Activated T-cell treated with anti-CD3 and anti-CD28 coated beads, Interleukin-2, amount 50 U/mL, for 72 hours (primary cell): ENCODE measurements around the gene CHCHD10. TPM values are rescaled to one million over a fixed set of nuclear protein-coding genes. Genes with fewer than 3 reads are reported as not detected.
A peak's percentile ranks its signal among the peaks of the same experiment; 100 is the strongest.

Source experiments
- ATAC-seq, 2 donors: fragments of 150-1000 bp; cut with Tn5 transposase; replicated peaks in 1 of 2; 2 replicates each; pipeline ENCODE4 v1.10.0; 2021; ENCODE audit warnings: moderate library complexity in 2 of 2, mild to moderate bottlenecking in 1 of 2
- DNase-seq, 2 donors: peaks; one replicate each; pipeline ENCODE4 v3.0.0; 2021 to 2022; ENCODE audit warnings: mixed read lengths in 1 of 2
- H3K27ac Mint-ChIP-seq: one replicate; pipeline ENCODE4 v1.8.0; 2022; ENCODE audit warnings: mild to moderate bottlenecking, moderate library complexity, mixed read lengths
- H3K27me3 Mint-ChIP-seq: one replicate; pipeline ENCODE4 v1.8.0; 2022; ENCODE audit warnings: low read depth, mixed read lengths
- H3K36me3 Mint-ChIP-seq, 2 donors: one replicate each; pipeline ENCODE4 v1.8.0; 2022; ENCODE audit warnings: mixed read lengths in 2 of 2, mild to moderate bottlenecking in 1 of 2; ENCODE audit not compliant: insufficient read depth in 2 of 2
- H3K4me1 Mint-ChIP-seq: one replicate; pipeline ENCODE4 v1.8.0; 2022; ENCODE audit warnings: low read depth, mixed read lengths
- H3K4me3 Mint-ChIP-seq, 2 donors: one replicate each; pipeline ENCODE4 v1.8.0; 2022; ENCODE audit warnings: mild to moderate bottlenecking in 2 of 2, mixed read lengths in 2 of 2, moderate library complexity in 2 of 2
- H3K9me3 Mint-ChIP-seq, 2 donors: one replicate each; pipeline ENCODE4 v1.8.0; 2022; ENCODE audit warnings: mixed read lengths in 2 of 2
- total RNA-seq, 2 donors: library from RNA; stranded (reverse); gene quantifications; one replicate each; pipeline ENCODE4 v1.2.3, GENCODE V29; 2022

CHCHD10 gene
- total RNA-seq, 2 donors from 2014 or later = 54.4 to 62.5 TPM

DNA sequence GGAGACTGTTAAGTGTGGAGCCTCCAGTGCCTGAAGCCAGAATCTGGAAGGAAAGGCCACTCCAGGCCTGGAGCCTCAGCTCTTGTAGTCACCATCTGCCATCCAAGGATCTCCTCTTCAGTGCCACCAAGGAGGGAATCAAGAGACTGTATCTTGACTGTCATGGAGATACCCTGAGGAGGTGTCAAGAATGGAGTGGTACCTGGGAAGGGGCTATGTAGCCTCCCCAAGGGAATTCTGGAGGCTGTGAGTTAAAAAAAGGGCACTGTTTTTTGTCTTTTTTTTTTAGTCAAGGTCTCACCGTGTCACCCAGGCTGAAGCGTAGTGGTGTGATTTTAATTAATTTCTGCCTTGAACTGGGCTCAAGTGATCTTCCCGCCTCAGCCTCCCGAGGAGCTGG lies 8.2 kb downstream of the CHCHD10 start:
- ATAC-seq = no peak
- no peak overlapping the region for H3K27ac Mint-ChIP-seq

GRCh38 chr22:23756891-23757290 lies 10.9 kb downstream of the CHCHD10 start:
- ATAC-seq (no peak), DNase-seq (no peak)
- H3K9me3 Mint-ChIP-seq = no peaks in the 10 kb centered on the region
- H3K27me3 Mint-ChIP-seq = no peaks in the 10 kb centered on the region
- no peaks in the 10 kb centered on the region for H3K36me3 Mint-ChIP-seq
- H3K4me1 Mint-ChIP-seq = peaks cover 4% of the 10 kb centered on the region
- no peak overlapping the region for H3K27ac Mint-ChIP-seq
- H3K4me3 Mint-ChIP-seq = no peak overlapping the region

More for the DNA sequence above, 8.2 kb downstream of the CHCHD10 start:
- H3K4me1 Mint-ChIP-seq = peaks cover 18% of the 10 kb centered on the region
- no peak for DNase-seq
- H3K9me3 Mint-ChIP-seq = no peaks in the 10 kb centered on the region
- no peaks in the 10 kb centered on the region for H3K36me3 Mint-ChIP-seq
- H3K27me3 Mint-ChIP-seq = no peaks in the 10 kb centered on the region
- H3K4me3 Mint-ChIP-seq = no peak overlapping the region

- no peak overlapping the region for H3K4me3 Mint-ChIP-seq
- ATAC-seq = no peak
- peaks cover 7% of the 10 kb centered on the region for H3K4me1 Mint-ChIP-seq
- H3K27me3 Mint-ChIP-seq = no peaks in the 10 kb centered on the region
- no peak for DNase-seq
- no peaks in the 10 kb centered on the region for H3K9me3 Mint-ChIP-seq
- H3K27ac Mint-ChIP-seq = no peak overlapping the region
- H3K36me3 Mint-ChIP-seq = no peaks in the 10 kb centered on the region
Observed at GRCh38 chr22:23755711-23756110, 12.1 kb downstream of the CHCHD10 start.

- Mint-ChIP-seq H3K9me3 (no peaks in the 10 kb centered on the region), H3K4me1 (peaks cover 12% of the 10 kb centered on the region), H3K36me3 (no peaks in the 10 kb centered on the region), H3K4me3 (no peak overlapping the region), H3K27ac (no peak overlapping the region), H3K27me3 (no peaks in the 10 kb centered on the region)
- ATAC-seq (no peak), DNase-seq (no peak)
Observed at GRCh38 chr22:23754980-23755636, 12.7 kb downstream of the CHCHD10 start.

- Mint-ChIP-seq H3K36me3 (no peaks in the 10 kb centered on the region), H3K27me3 (no peaks in the 10 kb centered on the region), H3K4me1 (peaks cover 19% of the 10 kb centered on the region), H3K27ac (no peak within 1 kb of the TSS), H3K9me3 (no peaks in the 10 kb centered on the region), H3K4me3 (no peak within 1 kb of the TSS)
- DNase-seq (no peak), ATAC-seq (no peak)
Observed at GRCh38 chr22:23754220-23754919, 13.4 kb downstream of the CHCHD10 start, which contains the start of gene VPREB3. TSS of gene VPREB3 (minus strand) at chr22:23754425. CDS start at chr22:23754363, 62 bp downstream.

DNA sequence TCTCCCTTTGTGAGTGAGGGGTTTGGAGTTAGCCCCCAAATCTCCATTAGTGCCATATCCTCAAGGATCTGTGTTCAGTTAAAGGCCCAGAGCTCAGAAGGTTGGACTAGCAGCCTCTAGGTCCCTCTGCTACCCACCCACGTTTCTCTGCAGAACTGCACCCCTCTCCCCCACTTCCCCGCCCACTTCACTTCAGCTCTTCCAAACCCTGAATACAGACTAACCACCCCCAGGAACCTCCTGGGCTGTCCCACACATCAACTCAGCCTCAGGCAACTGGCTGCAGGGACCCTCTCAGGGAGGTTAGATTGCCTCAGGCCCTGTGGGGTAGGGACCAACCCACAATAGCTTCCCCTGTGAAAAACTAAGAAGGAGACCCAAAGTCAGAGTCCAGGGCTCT lies 14.4 kb downstream of the CHCHD10 start:
- H3K9me3 Mint-ChIP-seq = no peaks in the 10 kb centered on the region
- peaks cover 19% of the 10 kb centered on the region for H3K4me1 Mint-ChIP-seq
- H3K4me3 Mint-ChIP-seq = no peak overlapping the region
- DNase-seq (no peak), ATAC-seq (no peak)
- H3K27ac Mint-ChIP-seq = no peak overlapping the region
- H3K36me3 Mint-ChIP-seq = no peaks in the 10 kb centered on the region
- H3K27me3 Mint-ChIP-seq = no peaks in the 10 kb centered on the region

- ATAC-seq = no peak
- H3K4me1 Mint-ChIP-seq = peaks cover 19% of the 10 kb centered on the region
- no peak overlapping the region for H3K27ac Mint-ChIP-seq
- no peaks in the 10 kb centered on the region for H3K9me3 Mint-ChIP-seq
- no peaks in the 10 kb centered on the region for H3K36me3 Mint-ChIP-seq
- H3K4me3 Mint-ChIP-seq = peak overlapping the region in 1 of 2 donors; percentile 85
- H3K27me3 Mint-ChIP-seq = no peaks in the 10 kb centered on the region
- no peak for DNase-seq
Observed at GRCh38 chr22:23752750-23753149, 15.0 kb downstream of the CHCHD10 start.

DNA sequence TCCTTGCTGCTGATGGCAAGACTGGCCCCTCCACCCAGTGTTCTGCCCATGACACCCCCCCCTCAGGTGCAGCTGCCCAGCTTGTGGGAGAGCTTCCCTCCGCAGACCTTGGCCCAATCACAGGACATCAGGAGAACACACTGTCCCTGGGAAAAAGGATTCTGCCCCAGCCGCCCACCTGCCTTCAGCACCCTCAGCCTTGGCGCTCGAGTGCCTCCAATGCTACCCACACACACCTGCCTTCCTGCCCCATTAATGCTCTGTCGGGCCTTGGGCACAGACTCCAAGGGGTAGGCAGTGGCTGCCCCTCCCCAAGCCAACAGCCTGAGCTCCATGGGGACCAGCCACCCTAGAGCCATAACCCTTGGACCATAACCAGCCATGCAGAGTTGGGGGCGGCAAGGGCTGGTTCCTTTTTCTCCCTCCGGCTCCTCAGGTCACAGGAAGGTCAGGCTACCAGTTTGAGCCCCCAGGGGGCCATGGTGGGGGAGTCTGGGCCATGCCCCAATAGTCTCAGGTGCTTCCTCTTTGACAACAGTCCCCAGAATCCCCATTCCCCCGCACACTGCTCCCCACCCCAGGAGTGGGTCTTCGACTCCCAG lies 15.6 kb downstream of the CHCHD10 start:
- no peaks in the 10 kb centered on the region for H3K36me3 Mint-ChIP-seq
- ATAC-seq (no peak), DNase-seq (no peak)
- H3K4me1 Mint-ChIP-seq = peaks cover 19% of the 10 kb centered on the region
- H3K27ac Mint-ChIP-seq = no peak overlapping the region
- H3K27me3 Mint-ChIP-seq = no peaks in the 10 kb centered on the region
- H3K4me3 Mint-ChIP-seq = peak overlapping the region; percentile 85 to 87
- H3K9me3 Mint-ChIP-seq = no peaks in the 10 kb centered on the region

GRCh38 chr22:23751441-23751996 lies 16.3 kb downstream of the CHCHD10 start:
- H3K27me3 Mint-ChIP-seq = no peaks in the 10 kb centered on the region
- peak overlapping the region; percentile 85 to 87 for H3K4me3 Mint-ChIP-seq
- peak in 1 of 2 donors; percentile 21 for DNase-seq
- no peaks in the 10 kb centered on the region for H3K36me3 Mint-ChIP-seq
- no peaks in the 10 kb centered on the region for H3K9me3 Mint-ChIP-seq
- no peak for ATAC-seq
- peaks cover 19% of the 10 kb centered on the region for H3K4me1 Mint-ChIP-seq
- H3K27ac Mint-ChIP-seq = peak overlapping the region; percentile 72

GRCh38 chr22:23750714-23751440 lies 16.9 kb downstream of the CHCHD10 start, which contains the start of gene ZNF70:
TSS of gene ZNF70 (minus strand) at chr22:23751112. CDS start at chr22:23745140, 5,972 bp downstream.
- Mint-ChIP-seq H3K27me3 (no peaks in the 10 kb centered on the region), H3K36me3 (no peaks in the 10 kb centered on the region), H3K9me3 (no peaks in the 10 kb centered on the region), H3K27ac (peak within 1 kb of the TSS; percentile 72), H3K4me1 (peaks cover 19% of the 10 kb centered on the region), H3K4me3 (peak within 1 kb of the TSS; percentile 93 to 94)
- peak; percentile 87 to 92 for DNase-seq
- peak; percentile 98 to 99 for ATAC-seq

GRCh38 chr22:23750367-23750713 lies 17.4 kb downstream of the CHCHD10 start:
- peaks cover 19% of the 10 kb centered on the region for H3K4me1 Mint-ChIP-seq
- no peak for DNase-seq
- H3K9me3 Mint-ChIP-seq = no peaks in the 10 kb centered on the region
- no peaks in the 10 kb centered on the region for H3K27me3 Mint-ChIP-seq
- H3K4me3 Mint-ChIP-seq = peak overlapping the region; percentile 93 to 94
- H3K27ac Mint-ChIP-seq = peak overlapping the region; percentile 68
- ATAC-seq = no peak
- H3K36me3 Mint-ChIP-seq = no peaks in the 10 kb centered on the region

DNA sequence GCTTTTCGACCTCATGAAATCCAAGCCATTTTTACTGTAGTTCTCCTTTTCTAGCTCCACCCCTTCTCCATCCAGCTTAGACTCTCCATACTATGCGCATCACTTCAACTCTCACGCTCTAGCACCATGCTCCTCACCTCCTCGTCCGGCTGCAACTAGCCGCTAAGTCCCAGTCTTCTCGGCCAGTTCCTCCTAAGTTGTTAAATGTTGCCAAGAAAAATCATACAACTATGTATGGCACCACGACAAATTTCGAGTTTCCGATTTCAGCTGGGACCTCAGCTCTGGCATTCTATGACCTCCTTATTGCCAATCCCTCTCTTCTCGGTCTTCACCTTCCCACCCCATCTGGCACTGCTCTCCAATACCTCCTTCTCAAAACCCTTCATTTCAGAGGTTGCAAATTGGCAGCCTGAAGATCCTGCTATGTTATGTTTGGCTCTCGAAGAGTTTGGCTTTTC lies 17.9 kb downstream of the CHCHD10 start:
- no peak for DNase-seq
- no peaks in the 10 kb centered on the region for H3K27me3 Mint-ChIP-seq
- peaks cover 19% of the 10 kb centered on the region for H3K4me1 Mint-ChIP-seq
- H3K4me3 Mint-ChIP-seq = peak overlapping the region; percentile 93 to 94
- H3K9me3 Mint-ChIP-seq = no peaks in the 10 kb centered on the region
- no peak for ATAC-seq
- peaks cover 2% of the 10 kb centered on the region in 2 donors for H3K36me3 Mint-ChIP-seq
- no peak overlapping the region for H3K27ac Mint-ChIP-seq
